Right ventricle myocardium superior (tissue), 1 donor: Measurements from ENCODE around the gene SMIM32. TPM values are rescaled to one million over a fixed set of nuclear protein-coding genes. Genes with fewer than 3 reads are reported as not detected.

Experiments
- ATAC-seq: fragments of 200-7000 bp; cut with Tn5 transposase; one replicate; pipeline ENCODE4 v1.9.1; 2020; ENCODE audit warnings: mild to moderate bottlenecking; ENCODE audit not compliant: poor library complexity
- DNase-seq: peaks from one replicate; pipeline ENCODE4 v3.0.0-alpha.2; 2020
- intact Hi-C: fragments of 100-400 bp; cut with DNase I; formaldehyde crosslinking; loops from one replicate; pipeline ENCODE4 v1.11.2; 2022
- total RNA-seq: library from RNA; stranded (reverse); fragmentation: NEBNext Ultra II Directional; extraction: Animal tissue kit (Norgen Biotek cat#: 25700); gene quantifications from one replicate; pipeline ENCODE4 v1.2.1, GENCODE V29; 2021
- donor health status: DM: no; HTN: yes; CAD: no; lungs with severe emphysema.

SMIM32 gene
- total RNA-seq, 1 donor from 2014 or later, result not detected

GRCh38 chr5:136192015-136192525 is 892 bp downstream of the SMIM32 start:
- no peak for DNase-seq
- ATAC-seq, result peak; percentile 47
- intact Hi-C loops, result no loop called here

GRCh38 chr5:136191304-136192014 is 1.5 kb downstream of the SMIM32 start:
- intact Hi-C loops, result no loop called here
- ATAC-seq (no peak), DNase-seq (no peak)

- intact Hi-C loops, result no loop called here
- ATAC-seq (no peak), DNase-seq (no peak)
Measured at GRCh38 chr5:136190904-136191303, 2.1 kb downstream of the SMIM32 start.

GRCh38 chr5:136190091-136190720 is 2.8 kb downstream of the SMIM32 start:
- no peak for ATAC-seq
- DNase-seq, result no peak
- intact Hi-C loops, result no loop called here

- ATAC-seq (no peak), DNase-seq (no peak)
- intact Hi-C loops, result no loop called here
Measured at GRCh38 chr5:136188859-136189258, 4.1 kb downstream of the SMIM32 start.

GRCh38 chr5:136186796-136187195 is 6.2 kb downstream of the SMIM32 start:
- intact Hi-C loops, result no loop called here
- ATAC-seq (no peak), DNase-seq (no peak)

- ATAC-seq, result no peak
- intact Hi-C loops, result no loop called here
- no peak for DNase-seq
Measured at GRCh38 chr5:136185974-136186665, 6.8 kb downstream of the SMIM32 start.

- ATAC-seq (no peak), DNase-seq (no peak)
- intact Hi-C loops, result no loop called here
Measured at GRCh38 chr5:136182618-136183017, 10.3 kb downstream of the SMIM32 start.

GRCh38 chr5:136174021-136174659 is 18.8 kb downstream of the SMIM32 start:
- intact Hi-C loops, result loop anchor here (5.0 to 10.0 kb wide), 2 partner anchors 109 to 227 kb away; no protein-coding TSS in a partner anchor
- ATAC-seq (peak; percentile 73), DNase-seq (no peak)

- DNase-seq (no peak), ATAC-seq (no peak)
- intact Hi-C loops, result no loop called here
Measured at GRCh38 chr5:136169218-136169617, 23.7 kb downstream of the SMIM32 start.

GRCh38 chr5:136166909-136167308 is 26.1 kb downstream of the SMIM32 start:
- intact Hi-C loops, result no loop called here
- DNase-seq, result no peak
- ATAC-seq, result no peak

GRCh38 chr5:136164226-136164625 is 28.7 kb downstream of the SMIM32 start:
- DNase-seq, result no peak
- ATAC-seq, result no peak
- intact Hi-C loops, result no loop called here

- intact Hi-C loops, result no loop called here
- DNase-seq, result no peak
- peak; percentile 31 for ATAC-seq
Measured at GRCh38 chr5:136162008-136162407, 31.0 kb downstream of the SMIM32 start.

- intact Hi-C loops, result no loop called here
- ATAC-seq, result peak; percentile 34
- DNase-seq, result no peak
Measured at GRCh38 chr5:136159457-136159856, 33.5 kb downstream of the SMIM32 start.

GRCh38 chr5:136157514-136157913 is 35.4 kb downstream of the SMIM32 start:
- intact Hi-C loops, result no loop called here
- DNase-seq (no peak), ATAC-seq (no peak)

GRCh38 chr5:136155761-136156160 is 37.2 kb downstream of the SMIM32 start:
- intact Hi-C loops, result no loop called here
- no peak for DNase-seq
- no peak for ATAC-seq

- no peak for ATAC-seq
- intact Hi-C loops, result no loop called here
Measured at GRCh38 chr5:136155078-136155477, 37.9 kb downstream of the SMIM32 start.

GRCh38 chr5:136153581-136154236 is 39.3 kb downstream of the SMIM32 start:
- no peak for ATAC-seq
- intact Hi-C loops, result no loop called here
- no peak for DNase-seq

More at GRCh38 chr5:136155078-136155477, 37.9 kb downstream of the SMIM32 start:
- no peak for DNase-seq

GRCh38 chr5:136149891-136150290 is 43.1 kb downstream of the SMIM32 start:
- no peak for DNase-seq
- no peak for ATAC-seq
- intact Hi-C loops, result no loop called here
